Measurements from ENCODE around the gene ANG.
"Not testable (repeated sequence)": the region's sequence is repeated elsewhere in the genome, so short reads cannot be mapped to it uniquely, and the experiment has no call there.

DNA sequence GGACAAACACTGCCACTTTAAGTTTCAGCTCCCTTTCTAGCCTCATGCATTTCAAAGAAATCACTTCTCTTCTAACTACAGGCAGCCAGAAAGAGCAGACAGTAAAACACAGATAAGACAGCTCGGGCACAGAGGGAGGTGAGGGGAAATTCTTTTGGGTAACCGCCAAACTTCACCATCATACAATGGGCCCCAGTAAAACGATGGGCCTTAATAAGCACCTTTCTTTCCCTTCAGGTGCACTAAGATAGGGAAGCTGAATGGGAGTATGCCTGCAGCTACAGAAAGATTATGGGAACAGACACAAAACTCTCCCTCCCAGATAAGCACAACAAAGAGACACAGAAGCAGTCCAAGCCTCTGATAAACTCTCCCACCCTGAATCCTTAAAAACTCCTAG, 45.8 kb upstream of the ANG start:
- TF ChIP-seq, protein P1, sequence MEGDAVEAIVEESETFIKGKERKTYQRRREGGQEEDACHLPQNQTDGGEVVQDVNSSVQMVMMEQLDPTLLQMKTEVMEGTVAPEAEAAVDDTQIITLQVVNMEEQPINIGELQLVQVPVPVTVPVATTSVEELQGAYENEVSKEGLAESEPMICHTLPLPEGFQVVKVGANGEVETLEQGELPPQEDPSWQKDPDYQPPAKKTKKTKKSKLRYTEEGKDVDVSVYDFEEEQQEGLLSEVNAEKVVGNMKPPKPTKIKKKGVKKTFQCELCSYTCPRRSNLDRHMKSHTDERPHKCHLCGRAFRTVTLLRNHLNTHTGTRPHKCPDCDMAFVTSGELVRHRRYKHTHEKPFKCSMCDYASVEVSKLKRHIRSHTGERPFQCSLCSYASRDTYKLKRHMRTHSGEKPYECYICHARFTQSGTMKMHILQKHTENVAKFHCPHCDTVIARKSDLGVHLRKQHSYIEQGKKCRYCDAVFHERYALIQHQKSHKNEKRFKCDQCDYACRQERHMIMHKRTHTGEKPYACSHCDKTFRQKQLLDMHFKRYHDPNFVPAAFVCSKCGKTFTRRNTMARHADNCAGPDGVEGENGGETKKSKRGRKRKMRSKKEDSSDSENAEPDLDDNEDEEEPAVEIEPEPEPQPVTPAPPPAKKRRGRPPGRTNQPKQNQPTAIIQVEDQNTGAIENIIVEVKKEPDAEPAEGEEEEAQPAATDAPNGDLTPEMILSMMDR (IDR thresholded peaks at IDR 0.05): not testable (repeated sequence)
- not testable (repeated sequence) for TF ChIP-seq POLR2A (IDR thresholded peaks at IDR 0.05)
